IMR-90 (cell line): ENCODE measurements around the gene HHIPL1. TPM values are rescaled to one million over a fixed set of nuclear protein-coding genes. Genes with fewer than 3 reads are reported as not detected.

Experiments used
- ATAC-seq: fragments of 200-7000 bp; cut with Tn5 transposase; 2 replicates; pipeline ENCODE4 v1.9.1; 2020; ENCODE audit warnings: low read depth, mild to moderate bottlenecking, moderate library complexity
- BruUV-seq: library from RNA; stranded (reverse); fragments of 400-500 nt; replicated peaks from 2 replicates; lab custom pipeline; 2021; lab: Mats Ljungman, UMichigan
- CTCF ChIA-PET: fragments of 300-600 bp; formaldehyde crosslinking; extraction: SDS; loops from one replicate; lab custom pipeline; 2021; ENCODE audit warnings: antibody characterized with exemption; lab: Yijun Ruan, JAX
- POLR2A ChIA-PET: fragments of 300-600 bp; sonication (Branson Sonifier 250); formaldehyde crosslinking; loops from one replicate; lab custom pipeline; 2022; ENCODE audit warnings: antibody characterized with exemption; ENCODE audit not compliant: unreplicated experiment; lab: Charles Lee
- DNase-seq: peaks from one replicate; pipeline ENCODE4 v3.0.0; 2013
- H2AFZ ChIP-seq: replicated peaks from 2 replicates; pipeline ENCODE3; 2013; ENCODE audit warnings: low read length, mild to moderate bottlenecking; ENCODE audit not compliant: poor library complexity
- H2AK5ac ChIP-seq: 2 replicates; pipeline ENCODE4 v1.6.1; 2013; ENCODE audit warnings: low read depth, low read length, inconsistent platforms
- H2AK9ac ChIP-seq: replicated peaks from 2 replicates; pipeline ENCODE3; 2013; ENCODE audit warnings: mild to moderate bottlenecking, low read depth, low read length, moderate library complexity; ENCODE audit not compliant: poor library complexity
- H2BK120ac ChIP-seq: 2 replicates; pipeline ENCODE4 v1.6.1; 2013; ENCODE audit warnings: low read depth, low read length, inconsistent platforms
- H2BK15ac ChIP-seq: 3 replicates; pipeline ENCODE4 v1.6.1; 2013; ENCODE audit warnings: low read depth, low read length, inconsistent platforms
- H2BK20ac ChIP-seq: 2 replicates; pipeline ENCODE4 v1.6.1; 2013; ENCODE audit warnings: low read depth, mild to moderate bottlenecking, inconsistent platforms, low read length, moderate library complexity
- H2BK5ac ChIP-seq: 2 replicates; pipeline ENCODE4 v1.6.1; 2013; ENCODE audit warnings: mild to moderate bottlenecking, low read depth, low read length, inconsistent platforms; ENCODE audit not compliant: poor library complexity, severe bottlenecking
- H3K14ac ChIP-seq: replicated peaks from 2 replicates; pipeline ENCODE4 v1.6.1; 2013; ENCODE audit warnings: low read depth, low read length, inconsistent platforms
- H3K18ac ChIP-seq: 2 replicates; pipeline ENCODE4 v1.6.1; 2013; ENCODE audit warnings: low read depth, low read length, control low read depth
- H3K23ac ChIP-seq: 2 replicates; pipeline ENCODE4 v1.6.1; 2013; ENCODE audit warnings: low read depth, low read length, inconsistent platforms
- H3K27ac ChIP-seq: 2 replicates; pipeline ENCODE4 v1.5.1; 2013; ENCODE audit warnings: mild to moderate bottlenecking, control low read depth, low read length; ENCODE audit not compliant: insufficient read depth
- H3K27me3 ChIP-seq: 2 replicates; pipeline ENCODE4 v1.6.1; 2013; ENCODE audit warnings: low read length; ENCODE audit not compliant: control insufficient read depth, insufficient read depth
- H3K36me3 ChIP-seq: 2 replicates; pipeline ENCODE4 v1.6.1; 2013; ENCODE audit warnings: low read length, mixed read lengths; ENCODE audit not compliant: control insufficient read depth, insufficient read depth
- H3K4ac ChIP-seq: 2 replicates; pipeline ENCODE4 v1.6.1; 2013; ENCODE audit warnings: low read depth, low read length, inconsistent platforms
- H3K4me1 ChIP-seq: 2 replicates; pipeline ENCODE4 v1.6.1; 2013; ENCODE audit warnings: low read length, mixed read lengths; ENCODE audit not compliant: control insufficient read depth, insufficient read depth
- H3K4me2 ChIP-seq: 2 replicates; pipeline ENCODE4 v1.6.1; 2013; ENCODE audit warnings: low read depth, mild to moderate bottlenecking, control low read depth, low read length, moderate library complexity
- H3K4me3 ChIP-seq: 2 replicates; pipeline ENCODE4 v1.5.1; 2013; ENCODE audit warnings: low read depth, mild to moderate bottlenecking, control low read depth, low read length, moderate library complexity; ENCODE audit not compliant: insufficient read depth
- H3K56ac ChIP-seq: 2 replicates; pipeline ENCODE4 v1.6.1; 2013; ENCODE audit warnings: low read length, inconsistent platforms; ENCODE audit not compliant: insufficient read depth; ENCODE audit errors: extremely low read depth
- H3K79me1 ChIP-seq, 2 experiments: 2 replicates each; pipeline ENCODE4 v1.6.1; 2013; ENCODE audit warnings: low read length in 2 of 2, inconsistent platforms in 1 of 2, low read depth in 1 of 2
- H3K9ac ChIP-seq: 2 replicates; pipeline ENCODE4 v1.6.1; 2013; ENCODE audit warnings: low read depth, low read length, control low read depth
- H3K9me1 ChIP-seq: 2 replicates; pipeline ENCODE4 v1.6.1; 2013; ENCODE audit warnings: low read length, inconsistent platforms; ENCODE audit not compliant: insufficient read depth
- H3K9me3 ChIP-seq: 2 replicates; pipeline ENCODE4 v1.6.1; 2013; ENCODE audit warnings: low read length; ENCODE audit not compliant: control insufficient read depth, insufficient read depth
- H4K20me1 ChIP-seq: 2 replicates; pipeline ENCODE4 v1.6.1; 2013; ENCODE audit warnings: low read length, inconsistent platforms; ENCODE audit not compliant: insufficient read depth
- H4K5ac ChIP-seq: 2 replicates; pipeline ENCODE4 v1.6.1; 2013; ENCODE audit warnings: mild to moderate bottlenecking, low read depth, low read length, control low read depth
- H4K8ac ChIP-seq, 2 experiments: 2 replicates each; pipeline ENCODE4 v1.6.1; 2013; ENCODE audit warnings: low read depth in 2 of 2, low read length in 2 of 2, control low read depth in 1 of 2, inconsistent platforms in 1 of 2
- H4K91ac ChIP-seq: 2 replicates; pipeline ENCODE4 v1.6.1; 2013; ENCODE audit warnings: low read depth, low read length, inconsistent platforms; ENCODE audit not compliant: insufficient read depth
- BHLHE40 ChIP-seq: fragments of 150-350 bp; IDR thresholded peaks from 2 replicates; pipeline ENCODE4 v1.6.1; 2016; ENCODE audit warnings: mild to moderate bottlenecking, low read depth, low read length
- CEBPB ChIP-seq: IDR thresholded peaks from 2 replicates; pipeline ENCODE4 v1.6.1; 2012; ENCODE audit warnings: low read depth, low read length, improper control_type of control experiment
- CHD1 ChIP-seq: IDR thresholded peaks from 2 replicates; pipeline ENCODE4 v1.6.1; 2012; ENCODE audit warnings: low read depth, low read length, improper control_type of control experiment
- CTCF ChIP-seq: conservative IDR thresholded peaks from 2 replicates; pipeline ENCODE4 v1.5.1; 2012; ENCODE audit warnings: mild to moderate bottlenecking, low read depth, low read length, improper control_type of control experiment
- FOS ChIP-seq: fragments of 150-350 bp; IDR thresholded peaks from 2 replicates; pipeline ENCODE4 v1.6.1; 2016; ENCODE audit warnings: low read depth, low read length
- MAFK ChIP-seq: IDR thresholded peaks from 2 replicates; pipeline ENCODE4 v1.6.1; 2012; ENCODE audit warnings: low read depth, low read length, improper control_type of control experiment
- MAZ ChIP-seq: IDR thresholded peaks from 2 replicates; pipeline ENCODE4 v1.6.1; 2012; ENCODE audit warnings: low read depth, mild to moderate bottlenecking, low read length, improper control_type of control experiment, moderate library complexity, borderline replicate concordance
- RAD21 ChIP-seq: IDR thresholded peaks from 2 replicates; pipeline ENCODE4 v1.6.1; 2012; ENCODE audit warnings: low read length, improper control_type of control experiment
- RCOR1 ChIP-seq: IDR thresholded peaks from 2 replicates; pipeline ENCODE4 v1.6.1; 2012; ENCODE audit warnings: mild to moderate bottlenecking, low read length, improper control_type of control experiment; ENCODE audit not compliant: insufficient replicate concordance
- RFX5 ChIP-seq: IDR thresholded peaks from 2 replicates; pipeline ENCODE4 v1.8.0; 2012; ENCODE audit warnings: low read depth, mild to moderate bottlenecking, low read length, moderate library complexity
- SMC3 ChIP-seq: fragments of 150-350 bp; IDR thresholded peaks from 2 replicates; pipeline ENCODE4 v1.6.1; 2016; ENCODE audit warnings: low read depth, mild to moderate bottlenecking, antibody characterized with exemption, low read length, moderate library complexity
- WGBS, 2 experiments: methylation state at CpG; one replicate each; pipeline versions ENCODE4 v1.1.5 to v1.1.7; 2013; ENCODE audit warnings: missing lambda C conversion rate in 2 of 2; ENCODE audit not compliant: insufficient read length in 1 of 2; ENCODE audit errors: extremely low coverage in 2 of 2; 5-methylcytosine and 5-hydroxymethylcytosine counted together
- dilution Hi-C: fragments of 300-500 bp; cut with HindIII; formaldehyde crosslinking; loops from one replicate; pipeline ENCODE4 v1.14.3; 2018; ENCODE audit warnings: low sequenced_read_pairs; ENCODE audit not compliant: unreplicated experiment
- in situ Hi-C: fragments of 300-500 bp; cut with MboI; formaldehyde crosslinking; loops from 3 replicates; pipeline ENCODE4 v1.14.3; 2019; ENCODE audit warnings: low sequenced_read_pairs, inconsistent platforms, mixed read lengths
- intact Hi-C: fragments of 100-400 bp; cut with micrococcal nuclease; formaldehyde crosslinking; loops from 2 replicates; pipeline ENCODE4 v1.10.0; 2022
- polyA plus RNA-seq, 3 experiments: library from polyadenylated mRNA; depleted of rRNA; stranded (reverse); fragments of >200 nt; gene quantifications; 2 replicates each; pipeline ENCODE4 v1.2.3, GENCODE V29; 2012; ENCODE audit warnings: low replicate concordance in 1 of 3
- total RNA-seq: library from RNA; depleted of rRNA; stranded (reverse); fragments of >200 nt; gene quantifications from 2 replicates; pipeline ENCODE4 v1.2.3, GENCODE V29; 2012

Gene HHIPL1
- total and polyA plus RNA-seq, 2 of the 4 experiments (the other 2 are of a cell fraction), result 0.65 to 0.72 TPM

DNA sequence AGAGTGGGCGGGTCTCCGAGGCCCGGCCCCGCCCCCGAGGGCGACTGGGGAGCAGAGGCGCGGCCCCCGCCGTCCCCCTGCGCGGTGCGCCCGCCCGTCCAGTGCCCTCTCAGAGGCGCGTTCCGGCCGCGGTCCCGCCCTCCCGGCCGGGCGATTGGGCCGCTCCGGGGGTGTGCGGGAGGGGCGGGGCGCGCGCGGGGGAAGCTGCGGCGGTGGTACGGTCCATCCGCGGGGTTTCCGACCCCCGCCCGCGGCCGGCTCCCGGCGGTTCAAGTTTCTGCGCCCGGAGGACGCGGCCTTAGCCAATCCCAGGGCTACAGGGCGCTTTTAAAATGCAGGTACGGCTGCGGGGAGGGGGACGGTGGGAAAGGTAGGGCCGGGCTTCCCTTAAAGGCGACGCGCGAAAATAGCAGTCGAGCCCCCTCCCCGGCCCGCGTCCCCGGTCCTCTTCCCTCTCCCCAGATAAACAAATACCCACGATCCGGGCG, 40.6 kb upstream of the HHIPL1 start:
- Histone ChIP-seq H2AK9ac (peak overlapping the region; percentile 94), H3K56ac (peak overlapping the region; percentile 51; the same call in 1 of the 2 replicates), H3K4me2 (peak overlapping the region; percentile 77), H3K23ac (no peak overlapping the region), H3K4ac (peak overlapping the region; percentile 76; the same call in 1 of the 2 replicates), H4K5ac (no peak overlapping the region), H4K8ac (peak overlapping the region in 1 of 2 experiments; percentile 44; a peak in 1 of 4 replicates), H2BK15ac (no peak overlapping the region), H2BK20ac (no peak overlapping the region), H3K27ac (peak overlapping the region; percentile 83), H3K4me3 (peak overlapping the region; percentile 63), H3K27me3 (no peaks in the 10 kb centered on the region), H3K36me3 (no peaks in the 10 kb centered on the region), H2BK5ac (peak overlapping the region; percentile 83), H2AK5ac (no peak overlapping the region), H2AFZ (peak overlapping the region; percentile 95), H2BK120ac (no peak overlapping the region), H3K79me1 (peaks cover 16 to 54% of the 10 kb centered on the region in 2 experiments; a peak in 3 of 4 replicates), H3K14ac (peak overlapping the region; percentile 52; the same call in 1 of the 2 replicates), H3K9me1 (peaks cover 19% of the 10 kb centered on the region), H3K4me1 (peaks cover 16% of the 10 kb centered on the region), H3K9ac (peak overlapping the region; percentile 82), H3K9me3 (no peaks in the 10 kb centered on the region), H3K18ac (no peak overlapping the region), H4K20me1 (peaks cover 33% of the 10 kb centered on the region), H4K91ac (peak overlapping the region; percentile 51; the same call in 1 of the 2 replicates)
- ChIA-PET CTCF (interaction anchor here (1.3 to 1.4 kb wide), 2 partner anchors 28 to 153 kb away, joined by 3 read pairs; no protein-coding TSS in a partner anchor), POLR2A (interaction anchor here (0.6 kb wide), 1 partner anchor 45 kb away, joined by 3 read pairs; no protein-coding TSS in a partner anchor)
- intact Hi-C loops (loop anchor here (1.0 to 2.0 kb wide), 2 partner anchors 68 to 82 kb away; no protein-coding TSS in a partner anchor), dilution Hi-C loops (no loop called here), in situ Hi-C loops (no loop called here)
- WGBS, 2 experiments, result 2% methylated on average over 6 of the region's 65 CpGs; no CpG with 5 or more reads in 1 of the 2 experiments
- peak; percentile 94 for DNase-seq
- peak; percentile 94 for ATAC-seq
- BruUV-seq, result no TSS peak
- TF ChIP-seq CTCF, result no peak
- no peak for TF ChIP-seq RFX5
- no peak for TF ChIP-seq RCOR1
- TF ChIP-seq BHLHE40, result peak; percentile 96
- peak; percentile 99; the same call in 1 of the 2 replicates for TF ChIP-seq CHD1
- no peak for TF ChIP-seq MAFK
- peak; percentile 15; the same call in 1 of the 2 replicates for TF ChIP-seq FOS
- TF ChIP-seq RAD21, result no peak
- TF ChIP-seq CEBPB, result no peak
- TF ChIP-seq SMC3, result no peak
- TF ChIP-seq MAZ, result peak; percentile 99; the same call in 1 of the 2 replicates
